HG02678 (cell line): ENCODE results near the gene PLA2G4B.

ENCODE experiments used
- ATAC-seq: cut with Tn5 transposase; IDR thresholded peaks from one replicate; pipeline ENCODE4 v1.9.1; 2021; ENCODE audit warnings: mild to moderate bottlenecking, moderate library complexity; ENCODE audit not compliant: unreplicated experiment

Gene PLA2G4B

GRCh38 chr15:41885841-41886240 is 47.2 kb downstream of the PLA2G4B start:
- ATAC-seq, result no peak

DNA sequence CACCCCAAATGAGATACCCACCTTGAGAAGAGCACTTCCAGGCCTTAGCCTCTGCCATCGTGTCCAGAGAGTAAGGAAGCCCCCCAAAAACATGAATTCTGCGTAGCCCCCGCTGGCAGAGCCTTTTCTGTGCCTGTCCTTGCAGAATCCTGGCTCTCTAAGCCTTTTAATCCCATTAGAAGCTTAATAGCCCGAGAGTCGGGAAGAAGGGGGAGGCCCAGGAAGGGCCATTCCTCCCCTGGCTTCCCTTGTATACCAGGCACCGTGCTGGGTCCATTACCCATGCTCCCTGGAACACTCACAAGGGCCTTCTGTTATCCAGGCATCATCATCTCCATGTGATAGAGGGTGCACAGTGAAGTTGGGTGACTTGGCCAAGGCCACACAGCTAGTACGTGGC is 48.1 kb downstream of the PLA2G4B start:
- no peak for ATAC-seq

GRCh38 chr15:41887161-41887560 is 48.5 kb downstream of the PLA2G4B start:
- ATAC-seq, result no peak

DNA sequence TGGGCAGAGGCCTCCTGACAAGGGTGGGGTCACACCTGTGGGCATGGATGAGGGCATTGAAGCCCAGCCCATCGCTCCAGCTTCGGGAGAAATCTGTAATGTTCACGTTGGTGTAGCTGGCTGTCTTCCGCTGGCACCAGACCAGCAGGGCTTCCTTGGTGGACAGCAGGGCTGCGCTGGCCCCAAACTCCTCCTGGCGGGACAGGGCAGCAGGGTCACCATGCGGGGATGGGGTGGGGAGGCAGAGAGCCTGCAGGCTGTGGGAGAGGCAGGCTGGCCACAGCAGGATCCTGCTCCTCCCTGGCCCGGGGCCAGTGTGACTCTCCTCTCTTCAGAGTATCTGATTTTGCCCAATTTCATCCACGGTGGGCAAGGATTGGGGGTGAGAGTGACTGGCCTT is 49.2 kb downstream of the PLA2G4B start:
- no peak for ATAC-seq

GRCh38 chr15:41888662-41889253 is 50.1 kb downstream of the PLA2G4B start:
- ATAC-seq, result no peak

- ATAC-seq, result no peak
Measured at GRCh38 chr15:41890050-41890690, 51.5 kb downstream of the PLA2G4B start.

- ATAC-seq, result no peak
Measured at GRCh38 chr15:41891226-41891625, 52.6 kb downstream of the PLA2G4B start.

GRCh38 chr15:41891946-41892345 is 53.3 kb downstream of the PLA2G4B start:
- no peak for ATAC-seq

GRCh38 chr15:41892621-41893421 is 54.2 kb downstream of the PLA2G4B start:
- no peak for ATAC-seq

DNA sequence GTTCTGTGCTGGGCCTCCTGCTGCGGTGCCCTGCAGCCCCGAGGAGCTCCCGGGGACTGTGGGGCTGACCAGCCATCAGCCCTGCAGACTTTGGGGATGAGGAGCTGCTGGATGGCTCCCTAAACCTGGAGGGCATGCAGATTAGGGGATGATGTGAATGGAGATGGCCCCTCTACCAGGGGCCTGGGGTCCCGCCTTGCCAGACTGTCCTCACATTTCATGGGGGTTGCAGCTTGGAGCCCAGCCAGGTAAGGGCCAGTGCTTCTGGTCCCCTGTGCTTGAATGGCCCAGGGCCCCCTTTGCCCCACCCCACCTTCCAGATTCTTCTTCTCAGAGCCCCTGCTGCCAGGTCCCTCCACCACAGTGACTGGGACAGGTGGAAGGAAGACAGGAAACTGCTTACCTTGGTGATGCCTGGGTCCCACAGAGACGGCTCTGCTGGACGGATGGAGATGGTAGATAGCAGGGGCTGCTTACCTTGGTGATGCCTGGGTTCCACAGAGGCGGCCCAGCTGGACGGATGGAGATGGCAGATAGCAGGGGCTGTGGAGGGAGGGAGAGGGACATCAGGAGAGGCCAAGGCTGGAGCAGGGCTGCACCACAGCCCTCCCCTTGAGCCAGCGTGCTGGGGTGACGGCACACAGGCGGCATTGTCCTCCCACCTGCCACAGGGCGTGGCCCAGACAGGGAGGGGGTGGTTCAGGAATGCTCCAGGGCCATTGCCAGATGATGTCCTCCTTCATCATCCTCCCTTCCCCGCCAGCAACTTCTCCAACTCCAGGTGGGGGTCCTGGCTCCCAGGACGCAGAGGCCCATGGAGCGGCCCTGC is 55.0 kb downstream of the PLA2G4B start, which contains the start of gene SPTBN5:
Gene SPTBN5, minus strand, starts transcription at position 632 of the 829 bp plus-strand sequence. Its CDS starts 556 bp downstream, at position 76.
- no peak for ATAC-seq

GRCh38 chr15:41894251-41894790 is 55.7 kb downstream of the PLA2G4B start:
- no peak for ATAC-seq

DNA sequence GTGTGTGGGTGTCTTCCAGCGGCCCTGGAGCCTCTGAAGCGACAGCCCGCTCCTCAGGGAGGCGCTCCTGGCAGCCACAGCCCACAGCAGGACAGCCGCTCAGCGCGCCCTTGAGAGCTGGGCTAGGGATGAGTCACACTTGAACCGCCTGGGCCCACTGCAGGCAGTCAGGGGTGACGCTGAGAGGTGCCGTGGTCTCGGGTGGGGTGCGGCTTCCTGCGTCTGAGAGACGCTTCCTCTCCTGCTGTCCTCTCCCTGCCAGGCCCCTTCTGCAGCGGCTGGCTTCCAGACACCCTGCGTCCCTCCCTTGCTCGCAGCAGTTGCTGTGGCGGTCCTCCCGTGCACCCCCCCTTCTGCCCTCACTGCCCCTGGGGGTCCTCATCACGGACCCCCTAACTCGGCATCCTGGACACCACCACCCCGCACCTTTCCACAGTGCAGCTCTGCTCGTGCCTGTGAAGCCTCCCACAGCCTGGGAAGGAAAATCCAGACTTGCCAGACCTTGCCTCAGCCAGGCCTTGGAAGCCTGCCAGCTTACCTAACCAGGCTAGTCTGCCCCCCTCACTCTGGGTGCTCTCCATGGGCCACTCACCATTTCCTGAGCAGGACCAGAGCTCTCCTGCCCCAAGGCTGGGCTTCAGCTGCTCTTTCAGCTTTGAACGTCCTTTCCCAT is 56.3 kb downstream of the PLA2G4B start:
- ATAC-seq, result peak; percentile 90

- no peak for ATAC-seq
Measured at GRCh38 chr15:41895491-41895890, 56.8 kb downstream of the PLA2G4B start.

DNA sequence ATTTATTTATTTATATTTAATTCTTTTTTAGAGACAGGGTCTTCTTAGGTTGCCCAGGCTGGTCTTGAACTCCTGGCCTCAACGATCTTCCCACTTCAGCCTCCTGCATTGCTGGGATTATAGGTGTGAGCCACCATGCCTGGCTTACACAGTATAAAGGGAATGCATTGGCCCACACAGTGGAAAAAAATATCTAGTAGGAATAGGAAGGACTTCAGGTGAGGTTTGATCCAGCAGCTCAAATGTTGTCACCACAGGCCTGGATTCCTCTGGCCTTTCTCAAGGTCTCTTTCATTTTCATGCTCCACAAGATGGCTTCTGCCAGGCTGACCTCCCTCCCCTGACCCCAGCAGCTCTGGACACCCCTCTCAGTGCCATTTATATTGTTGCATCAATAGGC is 57.3 kb downstream of the PLA2G4B start:
- ATAC-seq, result no peak

DNA sequence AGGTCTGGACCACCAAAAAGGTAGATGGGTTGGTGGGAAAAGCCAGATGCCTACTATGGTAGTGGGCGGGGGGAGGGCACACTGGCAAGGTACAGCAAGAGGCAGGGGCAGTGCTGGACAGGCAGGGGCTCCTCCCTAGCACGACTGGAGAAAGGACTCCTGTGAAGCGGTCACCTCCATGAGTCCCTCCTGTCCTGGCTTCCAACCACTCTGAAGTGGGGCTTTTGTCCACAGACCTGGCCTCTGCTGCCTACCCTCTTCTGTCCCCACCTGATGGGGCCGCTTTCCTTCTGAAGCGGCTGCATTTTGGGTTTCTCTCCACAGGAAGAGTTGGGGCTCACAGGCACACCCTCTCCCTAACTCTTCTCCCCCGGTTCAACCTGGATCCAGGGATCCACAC is 57.9 kb downstream of the PLA2G4B start:
- no peak for ATAC-seq

GRCh38 chr15:41897363-41897799 is 58.7 kb downstream of the PLA2G4B start:
- no peak for ATAC-seq
